Muscle of leg (tissue), 11 donors: ENCODE data around the gene LARGE2. TPM values are rescaled to one million over a fixed set of nuclear protein-coding genes. Genes with fewer than 3 reads are reported as not detected.

Experiments used
- DNase-seq: peaks from one replicate; pipeline ENCODE4 v3.0.0; 2013
- H3K27ac ChIP-seq: one replicate; pipeline ENCODE4 v1.5.1; 2013; ENCODE audit warnings: mild to moderate bottlenecking, low read length, control low read depth
- H3K27me3 ChIP-seq: one replicate; pipeline ENCODE4 v1.6.1; 2013; ENCODE audit warnings: low read length; ENCODE audit not compliant: control insufficient read depth, insufficient read depth
- H3K36me3 ChIP-seq: one replicate; pipeline ENCODE4 v1.6.1; 2013; ENCODE audit warnings: low read length; ENCODE audit not compliant: control insufficient read depth, insufficient read depth
- H3K4me1 ChIP-seq: one replicate; pipeline ENCODE4 v1.6.1; 2013; ENCODE audit warnings: low read length; ENCODE audit not compliant: control insufficient read depth, insufficient read depth
- H3K4me3 ChIP-seq: one replicate; pipeline ENCODE4 v1.5.1; 2013; ENCODE audit warnings: low read length, control low read depth
- H3K9me3 ChIP-seq: replicated peaks from 2 replicates; pipeline ENCODE4 v1.6.1; 2013; ENCODE audit warnings: low read depth, low read length; ENCODE audit not compliant: control insufficient read depth
- WGBS: methylation state at CpG from one replicate; pipeline ENCODE4 v1.1.5; 2013; ENCODE audit warnings: missing lambda C conversion rate; ENCODE audit not compliant: insufficient coverage; 5-methylcytosine and 5-hydroxymethylcytosine counted together
- polyA plus RNA-seq, 8 donors: library from polyadenylated mRNA; unstranded; fragments of 120-200 nt; gene quantifications; one replicate each; pipeline versions ENCODE4 v1.2.1 to v1.2.3, GENCODE V29; 2013; ENCODE audit warnings: inconsistent platforms in 1 of 8, low replicate concordance in 1 of 8; ENCODE audit not compliant: insufficient read length in 8 of 8, insufficient read depth in 1 of 8
- total RNA-seq: library from RNA; stranded (reverse); fragments of 120-200 nt; gene quantifications from one replicate; pipeline ENCODE4 v1.2.4, GENCODE V29; 2013

LARGE2 gene
- total and polyA plus RNA-seq, 9 donors = 0.24 to 4.4 (median 0.67) TPM

DNA sequence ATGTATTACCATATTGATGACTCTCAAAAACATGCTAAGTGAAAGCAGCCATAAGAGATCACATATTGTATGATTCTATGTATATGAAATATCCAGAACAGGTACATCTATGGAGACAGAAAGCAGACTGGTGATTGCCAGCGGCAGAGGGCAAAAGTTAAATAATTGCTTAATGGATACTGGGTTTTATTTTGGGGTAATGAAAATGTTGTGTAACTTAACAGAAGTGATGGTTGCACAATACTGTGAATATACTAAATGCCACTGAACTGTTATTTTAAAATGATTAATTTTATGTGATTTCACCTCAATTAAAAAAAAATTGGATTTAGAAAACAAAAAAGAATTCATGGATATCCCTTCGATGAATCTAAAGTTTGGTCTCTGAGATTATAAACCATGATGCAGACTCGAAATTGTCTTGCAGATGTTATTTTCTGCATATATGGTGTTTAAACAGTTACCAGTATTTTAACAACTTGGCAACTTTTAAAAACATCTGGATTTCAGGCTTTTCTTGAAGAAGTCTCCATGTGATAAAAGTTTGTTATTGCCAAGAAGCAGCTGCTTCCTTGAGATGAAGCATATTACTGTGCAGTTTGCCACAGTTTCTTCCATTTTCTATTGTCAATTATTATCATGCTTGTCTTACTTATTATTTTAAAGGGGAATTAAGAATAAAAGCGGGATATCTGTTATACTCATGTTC is 38.1 kb downstream of the LARGE2 start:
- H3K27me3 ChIP-seq = no peaks in the 10 kb centered on the region
- H3K4me3 ChIP-seq = no peak overlapping the region
- no CpG with 5 or more reads among the region's 4 CpGs for WGBS
- H3K36me3 ChIP-seq = peaks cover 17% of the 10 kb centered on the region
- peaks cover 2% of the 10 kb centered on the region for H3K9me3 ChIP-seq
- no peak overlapping the region for H3K27ac ChIP-seq
- no peaks in the 10 kb centered on the region for H3K4me1 ChIP-seq
- DNase-seq = peak; percentile 95

DNA sequence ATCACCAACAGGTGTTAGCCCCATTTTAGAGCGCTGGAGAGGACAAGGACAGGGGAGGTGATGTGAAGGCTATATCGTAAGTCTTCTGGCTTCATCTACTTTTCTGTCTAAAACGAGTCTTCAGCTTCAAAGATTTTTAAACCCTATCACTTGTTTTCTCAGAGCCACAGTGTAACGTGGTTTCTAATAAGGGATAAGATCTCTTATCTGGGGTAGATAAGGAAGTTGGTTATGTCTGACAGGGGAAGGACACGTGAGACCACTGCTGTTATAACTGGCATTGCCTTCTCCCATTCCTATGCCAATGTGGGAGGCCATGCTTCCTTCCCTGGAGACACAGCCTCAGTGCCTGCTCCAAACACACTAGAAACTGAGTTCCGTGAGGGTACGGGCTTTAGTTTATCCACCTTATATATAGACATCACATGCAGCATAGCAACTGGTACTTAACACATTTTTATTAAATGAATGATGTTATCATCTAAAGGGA is 39.3 kb downstream of the LARGE2 start:
- Histone ChIP-seq H3K4me1 (no peaks in the 10 kb centered on the region), H3K36me3 (peaks cover 25% of the 10 kb centered on the region), H3K27ac (no peak overlapping the region), H3K9me3 (peaks cover 2% of the 10 kb centered on the region), H3K4me3 (no peak overlapping the region), H3K27me3 (no peaks in the 10 kb centered on the region)
- no peak for DNase-seq
- WGBS = no CpG with 5 or more reads among the region's 7 CpGs

- peak; percentile 85 for DNase-seq
- no peak overlapping the region for H3K27ac ChIP-seq
- no peaks in the 10 kb centered on the region for H3K9me3 ChIP-seq
- H3K27me3 ChIP-seq = no peaks in the 10 kb centered on the region
- H3K36me3 ChIP-seq = peaks cover 50% of the 10 kb centered on the region
- no peaks in the 10 kb centered on the region for H3K4me1 ChIP-seq
- 30% methylated on average over 6 of the region's 9 CpGs for WGBS
- no peak overlapping the region for H3K4me3 ChIP-seq
Measured at GRCh38 chr11:45964911-45965389, 42.5 kb downstream of the LARGE2 start.

DNA sequence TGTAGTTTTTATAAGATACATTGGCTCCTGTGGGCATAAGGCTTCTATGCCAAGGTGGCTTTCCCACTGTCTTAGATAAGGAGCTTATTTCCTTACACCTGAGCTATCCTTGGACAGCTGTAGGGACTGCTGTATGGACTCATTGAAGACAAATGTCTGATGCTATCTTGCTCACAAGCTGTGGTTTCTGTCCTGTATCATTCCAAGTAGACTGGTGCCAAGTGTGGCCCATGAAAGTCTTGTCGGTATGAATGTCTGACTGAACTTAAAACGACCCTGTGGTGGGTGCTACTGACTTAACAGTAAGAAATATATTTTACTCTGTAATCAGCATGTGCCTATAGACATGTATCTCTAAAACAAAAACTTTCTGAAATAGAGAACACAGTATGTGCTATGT is 45.0 kb downstream of the LARGE2 start:
- H3K36me3 ChIP-seq = peaks cover 50% of the 10 kb centered on the region
- H3K9me3 ChIP-seq = no peaks in the 10 kb centered on the region
- WGBS = no CpG with 5 or more reads among the region's 2 CpGs
- DNase-seq = no peak
- no peaks in the 10 kb centered on the region for H3K27me3 ChIP-seq
- no peaks in the 10 kb centered on the region for H3K4me1 ChIP-seq
- no peak overlapping the region for H3K4me3 ChIP-seq
- no peak overlapping the region for H3K27ac ChIP-seq

DNA sequence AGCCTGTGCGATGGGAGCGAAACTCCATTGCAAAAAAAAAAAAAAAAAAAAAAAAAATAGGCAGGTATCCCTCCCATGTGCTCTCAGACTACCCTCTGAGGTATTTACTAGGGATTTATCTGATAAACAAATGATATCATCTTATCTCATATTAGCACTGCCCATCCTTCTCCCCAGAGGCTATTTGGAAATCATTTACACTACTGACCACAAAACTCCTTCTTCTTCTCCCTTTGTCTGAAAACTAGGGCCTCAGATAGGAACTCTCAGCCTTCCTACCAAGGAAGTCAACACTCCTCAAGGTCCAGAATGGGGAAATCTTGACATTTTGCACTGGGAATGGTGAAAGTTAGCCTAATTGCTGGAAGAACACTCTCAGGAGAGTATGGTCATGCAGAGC is 46.4 kb downstream of the LARGE2 start:
- H3K4me1 ChIP-seq = no peaks in the 10 kb centered on the region
- no CpG with 5 or more reads among the region's 2 CpGs for WGBS
- no peaks in the 10 kb centered on the region for H3K27me3 ChIP-seq
- H3K27ac ChIP-seq = no peak overlapping the region
- no peak overlapping the region for H3K4me3 ChIP-seq
- H3K9me3 ChIP-seq = no peaks in the 10 kb centered on the region
- no peak for DNase-seq
- peaks cover 48% of the 10 kb centered on the region for H3K36me3 ChIP-seq

GRCh38 chr11:45973601-45974000 is 51.1 kb downstream of the LARGE2 start:
- H3K9me3 ChIP-seq = no peaks in the 10 kb centered on the region
- H3K27me3 ChIP-seq = no peaks in the 10 kb centered on the region
- H3K27ac ChIP-seq = no peak overlapping the region
- peaks cover 27% of the 10 kb centered on the region for H3K36me3 ChIP-seq
- 77% methylated on average over 2 of the region's 4 CpGs for WGBS
- DNase-seq = no peak
- H3K4me3 ChIP-seq = no peak overlapping the region
- H3K4me1 ChIP-seq = no peaks in the 10 kb centered on the region

- Histone ChIP-seq H3K27me3 (no peaks in the 10 kb centered on the region), H3K4me3 (no peak overlapping the region), H3K27ac (no peak overlapping the region), H3K36me3 (peaks cover 19% of the 10 kb centered on the region), H3K9me3 (no peaks in the 10 kb centered on the region), H3K4me1 (no peaks in the 10 kb centered on the region)
- DNase-seq = no peak
- no CpG with 5 or more reads among the region's 1 CpG for WGBS
Measured at GRCh38 chr11:45974806-45975205, 52.4 kb downstream of the LARGE2 start.

Other genes with a start within 250 kb of the LARGE2 start
- gene SLC35C1, start 117.5 kb upstream of the LARGE2 start, total RNA-seq = 2.9 TPM
- gene SLC35C1, start 117.5 kb upstream of the LARGE2 start, polyA plus RNA-seq = 10 to 100 TPM in 1 of 8 donors, 1 to 10 TPM in 7; 6.7 to 11.6 (median 8.8) TPM
- gene CRY2, start 75.2 kb upstream of the LARGE2 start, total RNA-seq = 28.3 TPM
- gene CRY2, start 75.2 kb upstream of the LARGE2 start, polyA plus RNA-seq = 10 to 100 TPM; 24.1 to 29.3 (median 25.3) TPM
- 29.3 TPM for gene MAPK8IP1, start 37.0 kb upstream of the LARGE2 start, total RNA-seq
- gene MAPK8IP1, start 37.0 kb upstream of the LARGE2 start, polyA plus RNA-seq = 10 to 100 TPM; 26.5 to 54.3 (median 39.9) TPM
- 0.35 TPM for gene FREY1, start 15.4 kb upstream of the LARGE2 start, total RNA-seq
- under 1 TPM in 4 of 8 donors, not detected in 4; 0.21 to 0.46 (median 0.26) TPM for gene FREY1, start 15.4 kb upstream of the LARGE2 start, polyA plus RNA-seq
- 13.8 TPM for gene PEX16, start 4.8 kb upstream of the LARGE2 start, total RNA-seq
- 10 to 100 TPM; 11.1 to 16.3 (median 14.2) TPM for gene PEX16, start 4.8 kb upstream of the LARGE2 start, polyA plus RNA-seq
- gene PHF21A, start 198.8 kb downstream of the LARGE2 start, total RNA-seq = 21.4 TPM
- gene PHF21A, start 198.8 kb downstream of the LARGE2 start, polyA plus RNA-seq = 10 to 100 TPM; 30.1 to 44.4 (median 32.1) TPM